Smooth muscle cell of the brain vasculature (primary cell): Measurements from ENCODE around the gene CCDC142.
A peak's percentile ranks its signal among the peaks of the same experiment; 100 is the strongest.

Experiments
- DNase-seq: peaks from one replicate; pipeline ENCODE4 v3.0.0-alpha.2; 2012; ENCODE audit warnings: low read depth, low spot score

The CCDC142 gene

GRCh38 chr2:74514368-74515270, 31.8 kb upstream of the CCDC142 start, which contains the start of gene TLX2:
TLX2 (plus strand) TSS chr2:74514450; CDS start chr2:74514807, 357 bp downstream.
- no peak for DNase-seq

GRCh38 chr2:74513605-74514367, 31.0 kb upstream of the CCDC142 start:
- DNase-seq = no peak

- DNase-seq = no peak
These were observed 30.2 kb upstream of the CCDC142 start for GRCh38 chr2:74512744-74513604.

GRCh38 chr2:74511104-74511989, 28.5 kb upstream of the CCDC142 start:
- DNase-seq = no peak

- no peak for DNase-seq
These were observed 27.5 kb upstream of the CCDC142 start for GRCh38 chr2:74510272-74510671.

GRCh38 chr2:74507926-74508520, 25.2 kb upstream of the CCDC142 start:
- DNase-seq = no peak

GRCh38 chr2:74507145-74507925, 24.5 kb upstream of the CCDC142 start, which contains the start of gene PCGF1:
PCGF1 (minus strand) TSS chr2:74507695; CDS start chr2:74507668, 27 bp downstream.
- peak; percentile 96 for DNase-seq

GRCh38 chr2:74505448-74506246, 22.8 kb upstream of the CCDC142 start:
- DNase-seq = no peak

GRCh38 chr2:74504591-74504990, 21.8 kb upstream of the CCDC142 start:
- DNase-seq = no peak

GRCh38 chr2:74503506-74504475, 21.0 kb upstream of the CCDC142 start:
- no peak for DNase-seq

- no peak for DNase-seq
These were observed 20.1 kb upstream of the CCDC142 start for GRCh38 chr2:74502720-74503505.

- no peak for DNase-seq
These were observed 19.4 kb upstream of the CCDC142 start for GRCh38 chr2:74502147-74502719.

GRCh38 chr2:74501335-74502071, 18.7 kb upstream of the CCDC142 start:
- no peak for DNase-seq

- DNase-seq = no peak
These were observed 17.8 kb upstream of the CCDC142 start for GRCh38 chr2:74500578-74500946.

GRCh38 chr2:74499940-74500577, 17.3 kb upstream of the CCDC142 start:
- no peak for DNase-seq
